Breast epithelium (tissue), 4 donors: Measurements from ENCODE around the gene MTRF1L. TPM values are rescaled to one million over a fixed set of nuclear protein-coding genes. Genes with fewer than 3 reads are reported as not detected.
"Not testable (repeated sequence)": the region's sequence is repeated elsewhere in the genome, so short reads cannot be mapped to it uniquely, and the experiment has no call there.

Experiments used
- DNase-seq, 2 donors: peaks; one replicate each; pipeline ENCODE4 v3.0.0-alpha.2; 2019; ENCODE audit warnings: low spot score in 2 of 2
- H3K27ac ChIP-seq, 2 donors: fragments of 200-600 bp; sonication (generic) in 1 of 2; one replicate each; pipeline ENCODE4 v1.5.1; 2016 to 2019; ENCODE audit warnings: mild to moderate bottlenecking in 1 of 2
- H3K27me3 ChIP-seq, 2 donors: fragments of 200-600 bp; sonication (generic) in 1 of 2; one replicate each; pipeline versions ENCODE4 v1.5.1 to v1.6.0; 2017 to 2019; ENCODE audit warnings: control low read depth in 1 of 2, mild to moderate bottlenecking in 1 of 2
- H3K36me3 ChIP-seq: fragments of 200-600 bp; one replicate; pipeline ENCODE4 v1.5.1; 2019
- H3K4me1 ChIP-seq, 2 donors: fragments of 200-600 bp; sonication (generic); one replicate each; pipeline ENCODE4 v1.5.1; 2016 to 2019; ENCODE audit warnings: control low read depth in 1 of 2
- H3K4me3 ChIP-seq, 3 donors: fragments of 200-600 bp; sonication (generic); 1 replicate in 2 of 3; 2 replicates in 1 of 3; pipeline ENCODE4 v1.5.1; 2016 to 2019; ENCODE audit warnings: mild to moderate bottlenecking in 3 of 3, moderate library complexity in 2 of 3
- H3K9me3 ChIP-seq, 2 donors: fragments of 200-600 bp; sonication (generic) in 1 of 2; one replicate each; pipeline ENCODE4 v1.5.1; 2016 to 2019; ENCODE audit warnings: control low read depth in 1 of 2
- CTCF ChIP-seq, 3 donors: fragments of 450-650 bp; IDR thresholded peaks; one replicate each; pipeline ENCODE4 v1.5.1; 2016 to 2017; ENCODE audit warnings: antibody characterized with exemption in 3 of 3, mild to moderate bottlenecking in 3 of 3, moderate library complexity in 3 of 3
- POLR2A ChIP-seq: fragments of 450-650 bp; IDR thresholded peaks from one replicate; pipeline ENCODE4 v1.6.1; 2016; ENCODE audit warnings: antibody characterized with exemption, mild to moderate bottlenecking, moderate library complexity
- POLR2AphosphoS5 ChIP-seq, 3 donors: sonication (generic); formaldehyde crosslinking; IDR thresholded peaks; one replicate each; pipeline ENCODE4 v1.6.1; 2017; ENCODE audit warnings: antibody characterized with exemption in 3 of 3
- intact Hi-C: fragments of 100-400 bp; cut with DNase I; formaldehyde crosslinking; loops from one replicate; pipeline ENCODE4 v1.15.1; 2023; ENCODE audit warnings: low total_unique reads
- total RNA-seq, 3 donors: library from RNA; depleted of rRNA; stranded (reverse); fragments of >200 nt; gene quantifications; one replicate each; pipeline ENCODE4 v1.1.0, GENCODE V29; 2016

Gene MTRF1L
- total RNA-seq, 3 donors from 2014 or later, result 13.1 to 19.8 (median 14.6) TPM

- Histone ChIP-seq H3K9me3 (no peaks in the 10 kb centered on the region), H3K27me3 (no peaks in the 10 kb centered on the region), H3K4me3 (no peak overlapping the region), H3K36me3 (no peaks in the 10 kb centered on the region), H3K4me1 (no peaks in the 10 kb centered on the region), H3K27ac (no peak overlapping the region)
- intact Hi-C loops, result no loop called here
- TF ChIP-seq POLR2AphosphoS5 (IDR thresholded peaks at IDR 0.05) (no peak), POLR2A (no peak), CTCF (IDR thresholded peaks at IDR 0.05) (no peak)
- no peak for DNase-seq
Measured at GRCh38 chr6:152993847-152994246, 8.7 kb downstream of the MTRF1L start.

GRCh38 chr6:152993431-152993830 is 9.1 kb downstream of the MTRF1L start:
- intact Hi-C loops, result no loop called here
- no peaks in the 10 kb centered on the region for H3K4me1 ChIP-seq
- no peaks in the 10 kb centered on the region for H3K27me3 ChIP-seq
- H3K36me3 ChIP-seq, result no peaks in the 10 kb centered on the region
- DNase-seq, result no peak
- no peak overlapping the region for H3K27ac ChIP-seq
- no peak for TF ChIP-seq POLR2AphosphoS5 (IDR thresholded peaks at IDR 0.05)
- no peak for TF ChIP-seq CTCF (IDR thresholded peaks at IDR 0.05)
- TF ChIP-seq POLR2A, result no peak
- no peaks in the 10 kb centered on the region for H3K9me3 ChIP-seq
- H3K4me3 ChIP-seq, result no peak overlapping the region

GRCh38 chr6:152986978-152987377 is 15.5 kb downstream of the MTRF1L start:
- intact Hi-C loops, result no loop called here
- Histone ChIP-seq H3K27me3 (no peaks in the 10 kb centered on the region), H3K36me3 (no peaks in the 10 kb centered on the region), H3K4me1 (peaks cover 5 to 13% of the 10 kb centered on the region in 2 donors), H3K27ac (no peak overlapping the region), H3K4me3 (no peak overlapping the region), H3K9me3 (no peaks in the 10 kb centered on the region)
- TF ChIP-seq POLR2AphosphoS5 (IDR thresholded peaks at IDR 0.05) (no peak), CTCF (IDR thresholded peaks at IDR 0.05) (no peak), POLR2A (no peak)
- no peak for DNase-seq

GRCh38 chr6:152985300-152985699 is 17.2 kb downstream of the MTRF1L start:
- H3K36me3 ChIP-seq, H3K27ac ChIP-seq, H3K27me3 ChIP-seq, H3K9me3 ChIP-seq, H3K4me3 ChIP-seq, DNase-seq, intact Hi-C loops: not testable (repeated sequence)
- H3K4me1 ChIP-seq, result peaks cover 5 to 13% of the 10 kb centered on the region in 2 donors

- H3K4me3 ChIP-seq, result peak overlapping the region; percentile 59 to 86 (median 65)
- no peaks in the 10 kb centered on the region for H3K36me3 ChIP-seq
- intact Hi-C loops, result no loop called here
- H3K27me3 ChIP-seq, result no peaks in the 10 kb centered on the region
- no peak for TF ChIP-seq CTCF (IDR thresholded peaks at IDR 0.05)
- no peak for TF ChIP-seq POLR2AphosphoS5 (IDR thresholded peaks at IDR 0.05)
- no peak for TF ChIP-seq POLR2A
- H3K4me1 ChIP-seq, result peaks cover 5 to 13% of the 10 kb centered on the region in 2 donors
- DNase-seq, result no peak
- H3K9me3 ChIP-seq, result no peaks in the 10 kb centered on the region
- H3K27ac ChIP-seq, result peak overlapping the region; percentile 85 to 95
Measured at GRCh38 chr6:152984513-152984872, 18.0 kb downstream of the MTRF1L start.
